H1 (cell line): ENCODE results near the gene LCORL. TPM values are rescaled to one million over a fixed set of nuclear protein-coding genes. Genes with fewer than 3 reads are reported as not detected.

Experiments used
- CTCF ChIA-PET: fragments of 300-600 bp; sonication (Branson Sonifier 250); formaldehyde crosslinking; loops from one replicate; lab custom pipeline; 2021; ENCODE audit not compliant: partially characterized antibody; lab: Charles Lee
- POLR2A ChIA-PET: fragments of 300-600 bp; sonication (Branson Sonifier 250); formaldehyde crosslinking; loops from one replicate; lab custom pipeline; 2021; ENCODE audit warnings: inconsistent platforms; ENCODE audit not compliant: partially characterized antibody; lab: Charles Lee
- DNase-seq, 2 experiments: peaks; one replicate each; pipeline versions ENCODE4 v3.0.0 to v3.0.0-alpha.2; 2010 to 2022; ENCODE audit warnings: low spot score in 2 of 2, low read depth in 1 of 2, mixed read lengths in 1 of 2
- FAIRE-seq: peaks from 2 replicates; lab custom pipeline; 2011; peaks lifted over from hg19 to GRCh38; lab: Jason Lieb, UNC
- H2AFZ ChIP-seq: 2 replicates; pipeline ENCODE4 v1.8.1; 2012; ENCODE audit warnings: low read length, inconsistent platforms
- H2AK5ac ChIP-seq: 2 replicates; pipeline ENCODE4 v1.6.1; 2013; ENCODE audit warnings: low read depth, low read length
- H2BK120ac ChIP-seq: replicated peaks from 2 replicates; pipeline ENCODE3; 2013; ENCODE audit warnings: low read depth, low read length, inconsistent platforms
- H2BK12ac ChIP-seq: 2 replicates; pipeline ENCODE4 v1.6.1; 2013; ENCODE audit warnings: low read depth, low read length
- H2BK15ac ChIP-seq: 2 replicates; pipeline ENCODE4 v1.6.1; 2013; ENCODE audit warnings: low read length
- H2BK20ac ChIP-seq: 2 replicates; pipeline ENCODE4 v1.6.1; 2013; ENCODE audit warnings: low read length
- H2BK5ac ChIP-seq: 2 replicates; pipeline ENCODE4 v1.6.1; 2013; ENCODE audit warnings: low read depth, low read length
- H3K14ac ChIP-seq: 2 replicates; pipeline ENCODE4 v1.6.1; 2013; ENCODE audit warnings: inconsistent platforms; ENCODE audit not compliant: insufficient read length
- H3K18ac ChIP-seq: 2 replicates; pipeline ENCODE4 v1.6.1; 2013; ENCODE audit warnings: low read length; ENCODE audit errors: extremely low read depth
- H3K23ac ChIP-seq: 2 replicates; pipeline ENCODE4 v1.6.1; 2013; ENCODE audit warnings: inconsistent platforms; ENCODE audit not compliant: insufficient read length
- H3K23me2 ChIP-seq: 2 replicates; pipeline ENCODE4 v1.6.1; 2013; ENCODE audit warnings: low read depth, low read length
- H3K27ac ChIP-seq: 2 replicates; pipeline ENCODE4 v1.6.1; 2011; ENCODE audit warnings: low read depth, low read length, inconsistent platforms
- H3K27me3 ChIP-seq, 4 experiments: replicated peaks in 1 of 4; 1 replicate in 1 of 4; 2 replicates in 3 of 4; pipeline versions ENCODE4 v1.6.1 to v1.8.1; 2011 to 2013; ENCODE audit warnings: low read length in 3 of 4, mild to moderate bottlenecking in 3 of 4, inconsistent platforms in 2 of 4, mixed read lengths in 2 of 4, moderate library complexity in 1 of 4; ENCODE audit not compliant: control insufficient read depth in 3 of 4, insufficient read depth in 3 of 4; ENCODE audit errors: extremely low read depth in 1 of 4
- H3K36me3 ChIP-seq, 4 experiments: 2 replicates each; pipeline versions ENCODE4 v1.6.1 to v1.8.1; 2011 to 2013; ENCODE audit warnings: mild to moderate bottlenecking in 4 of 4, low read length in 3 of 4, moderate library complexity in 2 of 4, control low read depth in 1 of 4, inconsistent platforms in 1 of 4; ENCODE audit not compliant: insufficient read depth in 4 of 4, control insufficient read depth in 2 of 4
- H3K4ac ChIP-seq: replicated peaks from 2 replicates; pipeline ENCODE3; 2013; ENCODE audit warnings: low read length, low read depth, mixed read lengths, inconsistent platforms; ENCODE audit not compliant: insufficient read length
- H3K4me1 ChIP-seq, 4 experiments: replicated peaks in 1 of 4; 1 replicate in 1 of 4; 2 replicates in 3 of 4; pipeline versions ENCODE4 v1.6.1 to v1.8.1; 2011 to 2013; ENCODE audit warnings: low read length in 3 of 4, inconsistent platforms in 2 of 4, mixed read lengths in 1 of 4; ENCODE audit not compliant: insufficient read depth in 4 of 4, control insufficient read depth in 3 of 4
- H3K4me2 ChIP-seq, 2 experiments: 2 replicates each; pipeline versions ENCODE4 v1.6.1 to v1.8.1; 2011 to 2013; ENCODE audit warnings: low read depth in 2 of 2, low read length in 2 of 2, control low read depth in 1 of 2, inconsistent platforms in 1 of 2, mild to moderate bottlenecking in 1 of 2; ENCODE audit not compliant: insufficient read depth in 1 of 2
- H3K4me3 ChIP-seq, 4 experiments: fragments of 200-600, 300-600 bp in 1 of 4; sonication (generic), shearing (Covaris generic), sonication (Bioruptor Twin) in 1 of 4; 2 replicates each; pipeline versions ENCODE4 v1.5.1 to v1.8.1; 2011 to 2016; ENCODE audit warnings: low read length in 4 of 4, low read depth in 3 of 4, control low read depth in 2 of 4, inconsistent platforms in 2 of 4, mild to moderate bottlenecking in 2 of 4, mixed read lengths in 1 of 4, moderate library complexity in 1 of 4; ENCODE audit not compliant: insufficient read depth in 2 of 4; ENCODE audit errors: extremely low read depth in 1 of 4
- H3K56ac ChIP-seq: replicated peaks from 2 replicates; pipeline ENCODE3; 2013; ENCODE audit warnings: low read depth, mild to moderate bottlenecking, mixed read lengths, low read length, inconsistent platforms; ENCODE audit not compliant: insufficient read length
- H3K79me1 ChIP-seq: 2 replicates; pipeline ENCODE4 v1.6.1; 2013; ENCODE audit warnings: low read depth, low read length, control low read depth
- H3K79me2 ChIP-seq, 2 experiments: 2 replicates each; pipeline versions ENCODE4 v1.6.1 to v1.8.1; 2012 to 2013; ENCODE audit warnings: low read length in 2 of 2, mild to moderate bottlenecking in 2 of 2, inconsistent platforms in 1 of 2; ENCODE audit not compliant: insufficient read depth in 2 of 2, control insufficient read depth in 1 of 2
- H3K9ac ChIP-seq, 4 experiments: replicated peaks in 1 of 4; 1 replicate in 1 of 4; 2 replicates in 3 of 4; pipeline versions ENCODE4 v1.6.1 to v1.8.1; 2011 to 2013; ENCODE audit warnings: low read depth in 3 of 4, low read length in 3 of 4, control low read depth in 2 of 4, mild to moderate bottlenecking in 2 of 4, moderate library complexity in 2 of 4, inconsistent platforms in 1 of 4; ENCODE audit errors: extremely low read depth in 1 of 4
- H3K9me3 ChIP-seq, 2 experiments: 2 replicates each; pipeline versions ENCODE4 v1.6.1 to v1.8.1; 2012 to 2013; ENCODE audit warnings: mild to moderate bottlenecking in 2 of 2, moderate library complexity in 2 of 2, control low read depth in 1 of 2, inconsistent platforms in 1 of 2, low read depth in 1 of 2, low read length in 1 of 2, mixed read lengths in 1 of 2; ENCODE audit not compliant: insufficient read depth in 2 of 2
- H4K20me1 ChIP-seq, 2 experiments: replicated peaks in 1 of 2; 2 replicates each; pipeline versions ENCODE3 to v1.8.1; 2011 to 2013; ENCODE audit warnings: inconsistent platforms in 2 of 2, low read length in 2 of 2, mild to moderate bottlenecking in 1 of 2; ENCODE audit not compliant: insufficient read depth in 2 of 2, control insufficient read depth in 1 of 2
- H4K5ac ChIP-seq: 2 replicates; pipeline ENCODE4 v1.6.1; 2013; ENCODE audit warnings: low read length, low read depth, mixed read lengths, inconsistent platforms; ENCODE audit not compliant: insufficient read length
- H4K8ac ChIP-seq: 2 replicates; pipeline ENCODE4 v1.8.0; 2013; ENCODE audit warnings: mild to moderate bottlenecking, moderate library complexity, low read length, inconsistent platforms; ENCODE audit not compliant: insufficient read depth; ENCODE audit errors: extremely low read depth
- H4K91ac ChIP-seq: replicated peaks from 2 replicates; pipeline ENCODE3; 2013; ENCODE audit warnings: low read length, mixed read lengths, inconsistent platforms; ENCODE audit not compliant: insufficient read length
- ATF2 ChIP-seq: IDR thresholded peaks from 2 replicates; pipeline ENCODE4 v1.6.1; 2012; ENCODE audit warnings: low read length, inconsistent platforms
- CBX5 ChIP-seq: fragments of 300-800, 300-1000 bp; sonication (generic); IDR thresholded peaks from 2 replicates; pipeline ENCODE4 v1.7.1; 2016; ENCODE audit warnings: antibody characterized with exemption, low read length, low read depth
- FOSL1 ChIP-seq: IDR thresholded peaks from 2 replicates; pipeline ENCODE4 v1.6.1; 2011; ENCODE audit warnings: mild to moderate bottlenecking, low read depth, low read length, moderate library complexity; ENCODE audit not compliant: insufficient read depth
- GTF2F1 ChIP-seq: IDR thresholded peaks from 2 replicates; pipeline ENCODE4 v1.6.1; 2012; ENCODE audit warnings: low read depth, low read length, improper control_type of control experiment, borderline replicate concordance
- MAFK ChIP-seq: IDR thresholded peaks from 2 replicates; pipeline ENCODE4 v1.6.1; 2012; ENCODE audit warnings: low read depth, mild to moderate bottlenecking, improper control_type of control experiment, low read length
- NRF1 ChIP-seq: IDR thresholded peaks from 2 replicates; pipeline ENCODE4 v1.6.1; 2011; ENCODE audit warnings: mild to moderate bottlenecking, low read depth, low read length, improper control_type of control experiment
- POLR2A ChIP-seq, 2 experiments: IDR thresholded peaks; 1 replicate in 1 of 2; 2 replicates in 1 of 2; pipeline ENCODE4 v1.6.1; 2011; ENCODE audit warnings: low read depth in 2 of 2, low read length in 2 of 2, mild to moderate bottlenecking in 2 of 2; ENCODE audit errors: control extremely low read depth in 1 of 2
- RFX5 ChIP-seq: IDR thresholded peaks from 2 replicates; pipeline ENCODE4 v1.6.1; 2011; ENCODE audit warnings: low read depth, low read length, improper control_type of control experiment, borderline replicate concordance
- SIRT6 ChIP-seq: IDR thresholded peaks from one replicate; pipeline ENCODE4 v1.7.1; 2012; ENCODE audit warnings: low read length, inconsistent platforms
- SIX5 ChIP-seq: IDR thresholded peaks from 2 replicates; pipeline ENCODE4 v1.6.1; 2011; ENCODE audit warnings: mild to moderate bottlenecking, low read depth, low read length
- SUZ12 ChIP-seq: fragments of 200-600 bp; sonication (generic); IDR thresholded peaks from 2 replicates; pipeline ENCODE4 v1.6.1; 2012; ENCODE audit warnings: mild to moderate bottlenecking, inconsistent platforms, low read length, moderate library complexity, mixed read lengths
- TAF7 ChIP-seq: optimal IDR thresholded peaks from 2 replicates; pipeline ENCODE3; 2011; ENCODE audit warnings: low read depth, mild to moderate bottlenecking, inconsistent platforms, low read length, moderate library complexity, borderline replicate concordance
- WGBS, 2 experiments: shearing (Covaris generic) in 1 of 2; methylation state at CpG; one replicate each; pipeline versions ENCODE4 v1.1.6 to v1.1.7; 2013 to 2015; ENCODE audit warnings: low lambda C conversion rate in 2 of 2, mixed read lengths in 2 of 2, inconsistent platforms in 1 of 2, low coverage in 1 of 2, missing lambda C conversion rate in 1 of 2; ENCODE audit not compliant: insufficient replicate concordance in 2 of 2, insufficient coverage in 1 of 2, insufficient read length in 1 of 2; ENCODE audit errors: extremely low coverage in 1 of 2, missing lambda C conversion rate in 1 of 2; 5-methylcytosine and 5-hydroxymethylcytosine counted together
- polyA plus RNA-seq, 7 experiments: library from polyadenylated mRNA; depleted of rRNA in 3 of 7; stranded (reverse) in 5 of 7; unstranded in 2 of 7; fragments of >200 nt in 5 of 7; fragments of 200-250 nt in 2 of 7; gene quantifications; 1 replicate in 5 of 7; 2 replicates in 1 of 7; 4 replicates in 1 of 7; pipeline versions ENCODE4 v1.2.1 to v1.2.3, GENCODE V29; 2011 to 2013; ENCODE audit warnings: missing spikeins in 2 of 7, mixed read lengths in 2 of 7
- total RNA-seq: library from RNA; stranded (reverse); fragmentation: NEBNext Ultra II Directional; extraction: Animal tissue kit (Norgen Biotek cat#: 25700); gene quantifications from 2 replicates; pipeline ENCODE4 v1.2.1, GENCODE V29; 2021

LCORL gene
- total and polyA plus RNA-seq, 2 of the 8 experiments (the other 6 are each of a cell fraction or from before 2014, with no cell fraction given) = 2.2 to 19.2 TPM

- H2BK12ac ChIP-seq = no peak overlapping the region
- no peak overlapping the region for H3K23ac ChIP-seq
- no peak overlapping the region for H3K4ac ChIP-seq
- peaks cover 0 to 3% of the 10 kb centered on the region in 2 experiments; a peak in 1 of 4 replicates for H3K9me3 ChIP-seq
- no peak overlapping the region for H3K4me3 ChIP-seq
- no peaks in the 10 kb centered on the region for H3K36me3 ChIP-seq
- H2BK5ac ChIP-seq = no peak overlapping the region
- CTCF ChIA-PET = interaction anchor here (0.7 to 1.1 kb wide), 2 partner anchors 131 to 892 kb away, joined by 3 read pairs; no protein-coding TSS in a partner anchor
- no peak overlapping the region for H2BK120ac ChIP-seq
- POLR2A ChIA-PET = no interaction called here
- no peak overlapping the region for H3K27ac ChIP-seq
- WGBS, 2 experiments = 82% methylated on average over 2 of the region's 2 CpGs; no CpG with 5 or more reads in 1 of the 2 experiments
- H3K18ac ChIP-seq = no peak overlapping the region
- no peak overlapping the region for H2BK15ac ChIP-seq
- no peak overlapping the region for H3K9ac ChIP-seq
- H4K8ac ChIP-seq = no peak overlapping the region
- no peak overlapping the region for H4K91ac ChIP-seq
- no peaks in the 10 kb centered on the region for H3K79me1 ChIP-seq
- H2AK5ac ChIP-seq = no peak overlapping the region
- H3K56ac ChIP-seq = no peak overlapping the region
- no peak for FAIRE-seq
- DNase-seq = no peak
- no peaks in the 10 kb centered on the region for H3K4me1 ChIP-seq
- no peak overlapping the region for H3K14ac ChIP-seq
- no peak overlapping the region for H3K4me2 ChIP-seq
- H4K20me1 ChIP-seq = no peaks in the 10 kb centered on the region
- H3K79me2 ChIP-seq = no peaks in the 10 kb centered on the region
- H2AFZ ChIP-seq = no peak overlapping the region
- H3K27me3 ChIP-seq = no peaks in the 10 kb centered on the region
- no peak overlapping the region for H2BK20ac ChIP-seq
- no peaks in the 10 kb centered on the region for H3K23me2 ChIP-seq
- no peak overlapping the region for H4K5ac ChIP-seq
- no peak for TF ChIP-seq NRF1
- no peak for TF ChIP-seq RFX5
- no peak for TF ChIP-seq SIX5
- no peak for TF ChIP-seq GTF2F1
- TF ChIP-seq TAF7 = no peak
- no peak for TF ChIP-seq SUZ12
- TF ChIP-seq SIRT6 = no peak
- TF ChIP-seq CBX5 = no peak
- TF ChIP-seq FOSL1 = no peak
- no peak for TF ChIP-seq POLR2A (IDR thresholded peaks at IDR 0.05; ENCODE audit: control extremely low read depth in 1 of 2, low read depth in 2 of 2, low read length in 2 of 2)
- TF ChIP-seq ATF2 = no peak
- TF ChIP-seq MAFK = no peak
Observed at GRCh38 chr4:18041114-18041513, 19.6 kb upstream of the LCORL start.
